Measurements from ENCODE around the gene LRRC27. TPM values are rescaled to one million over a fixed set of nuclear protein-coding genes. Genes with fewer than 3 reads are reported as not detected.
"Not testable (repeated sequence)": the region's sequence is repeated elsewhere in the genome, so short reads cannot be mapped to it uniquely, and the experiment has no call there.

LRRC27 gene
- total and polyA plus RNA-seq, 2 experiments from 2014 or later, result 19.0 to 21.8 TPM

DNA sequence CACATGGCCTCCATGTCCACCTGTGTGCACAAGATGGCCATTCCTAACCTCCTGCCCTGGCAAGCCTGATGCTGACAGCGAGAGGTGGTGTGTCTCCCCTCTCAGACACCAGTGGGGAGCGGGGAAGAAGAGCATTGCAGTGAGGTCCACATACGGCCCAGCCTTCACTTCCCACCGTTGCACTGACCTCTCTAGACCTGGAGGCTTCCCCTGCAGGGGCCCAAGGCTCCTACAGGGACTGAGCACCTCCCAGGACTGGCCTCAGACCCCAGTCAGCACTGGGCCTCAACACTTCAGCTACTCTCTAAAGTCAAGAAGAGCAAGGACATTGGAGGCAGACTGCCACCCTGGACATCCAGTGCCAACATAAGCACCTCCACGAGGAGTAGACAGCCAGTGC is 40.2 kb upstream of the LRRC27 start:
- H3K27ac ChIP-seq, result no peak overlapping the region
- TF ChIP-seq, protein P1, sequence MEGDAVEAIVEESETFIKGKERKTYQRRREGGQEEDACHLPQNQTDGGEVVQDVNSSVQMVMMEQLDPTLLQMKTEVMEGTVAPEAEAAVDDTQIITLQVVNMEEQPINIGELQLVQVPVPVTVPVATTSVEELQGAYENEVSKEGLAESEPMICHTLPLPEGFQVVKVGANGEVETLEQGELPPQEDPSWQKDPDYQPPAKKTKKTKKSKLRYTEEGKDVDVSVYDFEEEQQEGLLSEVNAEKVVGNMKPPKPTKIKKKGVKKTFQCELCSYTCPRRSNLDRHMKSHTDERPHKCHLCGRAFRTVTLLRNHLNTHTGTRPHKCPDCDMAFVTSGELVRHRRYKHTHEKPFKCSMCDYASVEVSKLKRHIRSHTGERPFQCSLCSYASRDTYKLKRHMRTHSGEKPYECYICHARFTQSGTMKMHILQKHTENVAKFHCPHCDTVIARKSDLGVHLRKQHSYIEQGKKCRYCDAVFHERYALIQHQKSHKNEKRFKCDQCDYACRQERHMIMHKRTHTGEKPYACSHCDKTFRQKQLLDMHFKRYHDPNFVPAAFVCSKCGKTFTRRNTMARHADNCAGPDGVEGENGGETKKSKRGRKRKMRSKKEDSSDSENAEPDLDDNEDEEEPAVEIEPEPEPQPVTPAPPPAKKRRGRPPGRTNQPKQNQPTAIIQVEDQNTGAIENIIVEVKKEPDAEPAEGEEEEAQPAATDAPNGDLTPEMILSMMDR (IDR thresholded peaks at IDR 0.05; ENCODE audit: low read depth, low read length), result no peak
- peaks cover 7% of the 10 kb centered on the region for H3K27me3 ChIP-seq
- H3K9me3 ChIP-seq (ENCODE audit: low read depth), result no peaks in the 10 kb centered on the region
- DNase-seq (ENCODE audit: low read depth in 1 of 2, low spot score in 1 of 2), result no peak
- H3K4me1 ChIP-seq (ENCODE audit: low read depth), result no peaks in the 10 kb centered on the region
- no peaks in the 10 kb centered on the region for H3K36me3 ChIP-seq
- no peak overlapping the region for H3K4me3 ChIP-seq

DNA sequence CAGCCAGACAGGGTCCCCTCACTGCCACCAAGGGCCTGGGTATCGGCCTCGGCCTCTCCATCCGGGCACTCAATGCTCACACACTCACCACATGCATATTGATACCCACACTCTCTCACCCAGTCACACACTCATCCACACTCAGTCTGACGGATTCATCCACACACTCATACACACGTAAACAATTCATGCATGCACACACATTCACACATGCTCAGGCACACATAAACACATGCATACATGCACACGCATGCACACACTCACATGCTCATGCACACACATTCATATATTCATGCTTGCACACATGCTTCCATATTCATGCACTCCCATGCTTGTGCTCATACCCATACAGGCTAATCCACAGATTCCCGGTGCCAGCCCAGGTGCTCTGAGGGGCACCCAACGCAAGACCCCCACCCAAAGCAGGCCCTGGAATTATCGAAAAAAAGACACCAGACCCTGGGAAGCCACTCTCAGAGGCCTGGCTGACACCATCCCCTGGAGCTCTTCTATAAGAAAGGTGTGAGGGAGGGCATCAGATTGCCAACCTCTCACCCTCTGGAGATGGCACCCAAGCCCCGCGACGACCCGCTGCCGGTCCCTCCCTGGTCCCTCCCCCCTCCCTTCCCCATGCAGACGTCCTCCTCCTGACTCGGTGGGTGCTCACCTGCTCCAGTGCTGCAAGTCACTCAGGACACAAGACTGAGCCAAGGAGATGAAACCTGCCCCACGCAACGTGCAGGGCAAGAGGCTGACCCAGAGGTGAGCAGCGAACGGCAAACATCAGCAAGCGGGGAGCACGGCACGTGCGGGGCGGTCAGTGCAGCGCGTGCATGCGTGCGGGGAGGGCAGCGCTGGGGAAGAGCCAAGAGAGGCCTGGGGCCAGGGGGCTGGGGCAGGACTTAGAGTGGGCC is 39.4 kb upstream of the LRRC27 start:
- H3K27me3 ChIP-seq, result peaks cover 7% of the 10 kb centered on the region
- TF ChIP-seq, protein P1 (IDR thresholded peaks at IDR 0.05; ENCODE audit: low read depth, low read length), result no peak
- no peak for DNase-seq (ENCODE audit: low read depth in 1 of 2, low spot score in 1 of 2)
- H3K4me3 ChIP-seq, result no peak overlapping the region
- no peaks in the 10 kb centered on the region for H3K4me1 ChIP-seq (ENCODE audit: low read depth)
- no peaks in the 10 kb centered on the region for H3K9me3 ChIP-seq (ENCODE audit: low read depth)
- H3K27ac ChIP-seq, result no peak overlapping the region
- no peaks in the 10 kb centered on the region for H3K36me3 ChIP-seq

DNA sequence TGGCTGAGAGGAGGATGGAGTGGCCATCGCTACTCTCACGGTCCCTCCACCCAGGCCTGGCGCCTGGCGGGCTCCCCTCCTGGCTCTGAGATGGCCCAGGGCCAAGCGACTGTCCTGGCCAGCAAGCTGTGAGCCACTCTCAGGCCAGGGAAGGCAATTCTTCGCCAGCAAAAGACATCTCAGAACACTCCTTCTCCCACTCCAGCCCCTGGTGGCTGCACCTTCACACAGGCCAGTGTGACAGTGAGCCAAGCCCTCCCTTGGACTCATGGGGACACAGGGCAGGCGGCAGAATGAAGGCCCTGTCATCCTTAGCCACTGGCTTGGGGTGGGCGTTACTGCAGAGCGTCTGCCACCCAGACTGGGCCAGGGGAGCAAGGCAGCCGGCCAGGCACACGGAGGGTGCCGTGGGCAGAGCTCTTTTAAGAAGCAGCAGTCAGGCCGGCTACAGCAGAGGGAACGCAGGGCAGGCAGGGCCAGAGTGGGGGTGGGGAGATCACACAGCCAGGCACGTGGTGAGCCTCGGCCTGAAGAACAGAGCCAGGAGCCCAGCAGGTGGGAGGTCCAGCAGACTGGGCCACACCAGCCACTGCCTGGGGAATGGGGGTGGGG is 38.7 kb upstream of the LRRC27 start:
- TF ChIP-seq, protein P1 (IDR thresholded peaks at IDR 0.05; ENCODE audit: low read depth, low read length), result no peak
- DNase-seq (ENCODE audit: low read depth in 1 of 2, low spot score in 1 of 2), result no peak
- Histone ChIP-seq H3K27me3 (no peaks in the 10 kb centered on the region), H3K36me3 (no peaks in the 10 kb centered on the region), H3K9me3 (ENCODE audit: low read depth) (no peaks in the 10 kb centered on the region), H3K4me1 (ENCODE audit: low read depth) (no peaks in the 10 kb centered on the region), H3K27ac (no peak overlapping the region), H3K4me3 (no peak overlapping the region)

DNA sequence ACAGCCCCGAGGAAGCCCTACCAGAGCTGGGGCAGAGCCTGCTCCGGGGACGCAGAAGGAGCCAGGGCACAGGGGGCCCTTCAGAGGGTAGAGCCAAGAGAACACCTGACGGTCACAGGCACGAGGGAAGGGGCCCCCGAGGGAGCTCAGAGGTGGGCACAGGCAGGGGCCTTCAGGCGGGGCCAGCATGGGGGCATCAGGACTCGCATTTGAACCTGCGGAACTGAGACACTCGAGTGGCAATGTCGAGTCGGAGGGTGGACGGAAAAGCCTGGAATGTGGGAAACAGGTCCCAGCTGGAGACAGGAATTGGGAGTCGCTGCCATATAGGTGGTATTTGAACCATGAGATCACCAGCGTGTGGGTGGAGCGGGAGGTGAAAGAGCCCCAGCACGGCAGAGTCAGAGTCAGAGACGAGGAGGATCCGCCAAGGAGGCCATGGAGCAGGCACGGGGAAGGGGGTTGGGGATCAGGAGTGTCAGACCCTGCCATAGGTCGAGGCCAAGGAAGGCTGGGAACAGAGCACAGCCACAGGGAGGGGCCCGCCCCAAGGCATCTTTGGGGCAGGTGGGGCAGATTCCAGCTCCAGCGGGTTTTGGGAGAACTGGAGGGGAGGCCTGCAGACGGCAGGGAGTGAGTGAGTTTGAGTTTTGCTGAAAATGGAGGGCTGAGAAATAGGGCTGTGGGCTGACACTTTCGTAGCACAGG is 38.0 kb upstream of the LRRC27 start:
- H3K27me3 ChIP-seq, result no peaks in the 10 kb centered on the region
- no peak overlapping the region for H3K4me3 ChIP-seq
- no peak for DNase-seq (ENCODE audit: low read depth in 1 of 2, low spot score in 1 of 2)
- H3K27ac ChIP-seq, result no peak overlapping the region
- no peaks in the 10 kb centered on the region for H3K4me1 ChIP-seq (ENCODE audit: low read depth)
- no peaks in the 10 kb centered on the region for H3K36me3 ChIP-seq
- TF ChIP-seq, protein P1 (IDR thresholded peaks at IDR 0.05; ENCODE audit: low read depth, low read length), result no peak
- no peaks in the 10 kb centered on the region for H3K9me3 ChIP-seq (ENCODE audit: low read depth)

DNA sequence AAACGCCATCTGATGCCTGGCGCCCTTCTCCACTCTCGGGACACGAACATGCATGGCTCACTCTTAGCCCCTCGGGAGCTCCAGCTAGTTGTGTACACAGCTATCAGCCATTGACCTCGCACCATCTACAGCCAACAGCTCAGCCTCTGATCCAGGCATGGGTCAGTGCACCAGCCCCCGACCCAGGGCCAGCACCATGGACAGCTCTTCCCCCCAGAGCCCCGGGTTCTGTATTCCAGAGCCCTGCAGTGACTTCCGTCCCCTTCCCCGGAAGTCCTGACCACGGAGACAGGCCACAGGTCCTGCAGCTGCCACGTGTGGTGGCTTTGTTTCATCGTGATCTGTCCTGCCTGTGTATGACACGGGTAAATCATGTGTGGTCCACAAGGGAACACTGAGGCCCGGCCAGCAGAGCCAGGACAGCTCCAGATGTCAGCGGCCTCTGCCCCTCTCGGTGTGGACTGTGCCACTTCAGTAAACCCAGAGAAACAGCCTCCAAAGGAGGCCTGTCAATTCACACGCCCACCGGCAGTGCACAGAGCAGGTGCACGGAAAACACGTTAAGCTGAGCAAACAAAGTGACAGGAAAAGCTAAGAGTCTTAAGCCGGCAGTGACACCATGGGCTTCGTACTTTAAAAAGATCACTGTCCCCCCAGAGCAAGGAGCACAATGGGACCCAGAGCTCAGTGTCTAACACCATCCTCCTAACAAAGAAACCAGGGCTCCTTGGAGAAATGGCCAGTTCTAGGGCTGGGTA is 37.3 kb upstream of the LRRC27 start:
- no peaks in the 10 kb centered on the region for H3K27me3 ChIP-seq

DNA sequence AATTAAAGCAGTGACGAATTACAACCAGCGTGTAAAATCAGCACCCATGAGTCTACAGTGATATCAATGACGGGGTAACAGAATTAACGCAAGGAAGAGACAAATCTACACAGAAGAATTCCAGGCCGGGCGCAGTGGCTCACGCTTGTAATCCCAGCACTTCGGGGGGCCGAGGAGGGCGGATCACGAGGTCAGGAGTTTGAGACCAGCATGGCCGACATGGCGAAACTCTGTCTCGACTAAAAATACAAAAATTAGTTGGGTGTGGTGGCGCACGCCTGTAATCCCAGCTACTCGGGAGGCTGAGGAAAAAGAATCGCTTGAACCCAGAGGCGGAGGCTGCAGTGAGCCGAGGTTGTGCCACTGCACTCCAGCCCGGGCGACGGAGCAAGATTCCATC is 36.5 kb upstream of the LRRC27 start:
- DNase-seq (ENCODE audit: low read depth in 1 of 2, low spot score in 1 of 2); H3K4me3 ChIP-seq; H3K36me3 ChIP-seq; H3K27me3 ChIP-seq; H3K9me3 ChIP-seq (ENCODE audit: low read depth); H3K4me1 ChIP-seq (ENCODE audit: low read depth); H3K27ac ChIP-seq: not testable (repeated sequence)

More for the DNA sequence above, 37.3 kb upstream of the LRRC27 start:
- no peaks in the 10 kb centered on the region for H3K36me3 ChIP-seq
- TF ChIP-seq, protein P1 (IDR thresholded peaks at IDR 0.05; ENCODE audit: low read depth, low read length), result no peak
- H3K9me3 ChIP-seq (ENCODE audit: low read depth), result no peaks in the 10 kb centered on the region
- H3K27ac ChIP-seq, result no peak overlapping the region
- peak in 1 of 2 donors; percentile 69 for DNase-seq (ENCODE audit: low read depth in 1 of 2, low spot score in 1 of 2)
- H3K4me1 ChIP-seq (ENCODE audit: low read depth), result no peaks in the 10 kb centered on the region
- no peak overlapping the region for H3K4me3 ChIP-seq

Data from cardiac muscle cell (in vitro differentiated cells and primary cell).